Activated CD8-positive, alpha-beta memory T cell treated with anti-CD3 and anti-CD28 coated beads for 1 hour (primary cell): ENCODE results near the gene TCF7L1.
"Not testable (repeated sequence)": the region's sequence is repeated elsewhere in the genome, so short reads cannot be mapped to it uniquely, and the experiment has no call there.

Source experiments
- DNase-seq, 2 donors: peaks; one replicate each; pipeline ENCODE4 v3.0.0-alpha.2; 2020; ENCODE audit warnings: low read depth in 1 of 2; ENCODE audit errors: extremely low read depth in 1 of 2

The TCF7L1 gene

GRCh38 chr2:85341269-85342029 is 208.3 kb downstream of the TCF7L1 start:
- DNase-seq: no peak

GRCh38 chr2:85342156-85342555 is 209.0 kb downstream of the TCF7L1 start:
- no peak for DNase-seq

DNA sequence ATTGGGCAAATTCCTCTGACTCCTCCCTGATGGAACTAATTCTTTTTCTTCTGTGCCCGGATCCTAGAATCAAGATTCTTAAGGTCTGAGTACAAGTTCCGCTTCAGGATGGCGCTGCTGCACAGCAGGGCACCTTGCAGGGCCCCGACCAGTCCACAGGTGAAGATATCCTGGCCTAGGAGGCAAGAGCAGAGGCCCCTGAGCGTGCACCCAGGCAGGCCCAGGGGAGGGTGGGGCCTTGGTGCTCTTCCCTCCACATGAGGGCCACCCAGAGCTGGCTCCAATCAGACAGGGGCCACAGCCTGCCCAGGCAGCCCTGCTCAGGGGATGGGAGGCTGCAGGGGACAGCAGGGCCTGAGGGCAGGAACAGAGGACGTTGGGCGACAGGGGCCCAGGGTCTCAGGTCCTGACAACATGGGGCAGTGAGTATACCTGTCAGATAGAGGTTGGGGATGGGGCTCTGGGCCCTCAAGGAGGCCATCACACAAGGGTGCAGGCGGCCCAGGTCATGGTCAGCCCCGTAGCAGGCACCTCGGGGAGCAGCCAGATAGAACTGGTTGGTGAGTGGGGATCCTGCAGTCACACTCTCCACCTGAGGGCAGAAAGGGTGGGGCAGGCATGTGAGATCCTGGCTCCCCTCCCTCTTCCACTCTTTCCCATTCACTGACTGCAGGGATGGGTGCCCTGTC is 210.2 kb downstream of the TCF7L1 start:
- DNase-seq: not testable (repeated sequence)

DNA sequence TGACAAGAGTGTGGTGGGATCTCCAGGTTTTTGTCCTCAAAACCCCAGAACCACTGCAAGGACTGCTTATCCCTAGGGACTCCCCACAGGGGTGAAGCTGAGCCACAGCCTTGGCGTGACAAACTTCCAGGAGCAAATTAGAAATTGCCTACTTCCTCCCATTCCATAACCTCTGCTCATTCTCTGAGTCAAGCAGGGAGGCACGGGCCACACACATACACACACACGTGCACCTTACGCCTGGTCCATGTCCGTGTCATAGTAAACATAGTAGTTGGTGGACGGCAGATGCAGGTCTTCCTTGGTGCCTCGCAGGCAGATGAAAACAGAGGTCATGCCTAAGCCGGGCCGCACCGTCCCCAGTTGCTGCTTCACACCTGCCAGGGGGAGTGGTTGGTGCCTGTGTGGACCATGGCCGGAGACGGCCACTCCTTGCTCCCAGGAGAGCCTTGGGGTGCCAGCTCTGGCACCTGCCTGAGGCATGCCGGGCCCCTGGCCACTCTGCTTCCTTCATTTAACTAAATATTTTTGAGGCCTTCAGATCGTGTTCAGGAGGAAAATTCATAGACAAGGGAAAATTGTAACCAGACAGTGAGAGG is 211.3 kb downstream of the TCF7L1 start:
- no peak for DNase-seq

GRCh38 chr2:85347599-85347998 is 214.4 kb downstream of the TCF7L1 start:
- no peak for DNase-seq

- peak in 1 of 2 donors; percentile 1 for DNase-seq
Observed at GRCh38 chr2:85353876-85354285, 220.7 kb downstream of the TCF7L1 start.

DNA sequence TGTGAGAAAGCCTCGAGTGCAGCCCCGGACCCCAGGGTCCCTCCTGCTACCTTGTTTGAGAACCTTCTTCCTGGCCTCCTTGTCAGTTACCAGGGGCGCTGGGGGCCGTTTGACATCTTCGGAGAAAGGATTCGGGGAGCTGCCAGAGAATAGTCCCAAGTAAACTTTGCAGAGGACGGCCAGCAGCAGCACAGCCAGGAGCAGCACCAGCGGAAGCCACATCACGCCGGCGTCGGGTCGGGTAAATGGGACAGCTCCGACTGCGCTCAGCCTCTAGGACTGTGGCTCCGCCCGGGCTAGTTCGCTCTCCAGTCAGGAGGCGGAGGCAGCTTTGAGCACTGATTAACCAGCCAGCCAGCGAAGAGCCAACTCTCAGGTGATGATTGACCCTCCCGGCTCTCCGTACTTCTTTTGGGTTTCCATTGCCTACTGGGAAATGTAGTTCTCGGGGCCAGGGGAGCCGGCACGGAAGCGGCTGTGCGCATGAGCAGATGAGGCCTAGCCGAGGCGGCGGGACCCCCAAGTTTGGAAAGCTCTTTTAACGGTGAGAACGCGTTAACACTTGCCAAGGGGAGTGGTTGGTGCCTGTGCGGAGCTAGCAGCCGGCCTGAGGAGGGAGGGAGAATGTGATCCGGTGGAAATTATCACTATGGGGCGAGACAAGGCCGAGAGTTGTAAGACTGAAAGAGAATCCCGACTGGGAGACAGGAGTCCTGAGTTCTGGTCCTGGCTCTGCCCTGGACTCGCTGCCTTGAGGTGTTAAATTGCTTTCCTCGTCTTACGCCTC is 221.3 kb downstream of the TCF7L1 start, which contains the start of the genes ELMOD3 and RETSAT:
ELMOD3 (plus strand) TSS at position 484 of the 787 bp plus-strand sequence. CDS start 2,430 bp downstream, outside the sequence.
RETSAT (minus strand) TSS at position 243 of the 787 bp plus-strand sequence; CDS start at position 222, 21 bp downstream.
- DNase-seq: peak; percentile 88 to 97

DNA sequence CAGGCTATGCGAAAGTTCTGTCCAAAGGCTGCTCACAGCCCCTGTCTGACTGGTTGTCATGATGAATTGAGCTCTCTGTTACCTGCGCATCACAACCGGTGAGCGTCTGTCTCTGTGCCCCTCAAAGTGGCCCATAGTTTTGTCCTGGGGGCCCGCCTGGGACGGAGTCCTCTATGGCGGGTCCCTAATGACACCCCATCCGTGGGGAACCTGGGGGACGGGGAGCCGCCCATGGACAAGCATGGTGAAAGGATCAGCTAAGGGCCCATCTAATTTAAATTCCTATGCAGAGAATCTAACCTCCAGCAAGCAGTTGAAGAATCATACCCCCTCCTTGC is 221.8 kb downstream of the TCF7L1 start:
- no peak for DNase-seq

DNA sequence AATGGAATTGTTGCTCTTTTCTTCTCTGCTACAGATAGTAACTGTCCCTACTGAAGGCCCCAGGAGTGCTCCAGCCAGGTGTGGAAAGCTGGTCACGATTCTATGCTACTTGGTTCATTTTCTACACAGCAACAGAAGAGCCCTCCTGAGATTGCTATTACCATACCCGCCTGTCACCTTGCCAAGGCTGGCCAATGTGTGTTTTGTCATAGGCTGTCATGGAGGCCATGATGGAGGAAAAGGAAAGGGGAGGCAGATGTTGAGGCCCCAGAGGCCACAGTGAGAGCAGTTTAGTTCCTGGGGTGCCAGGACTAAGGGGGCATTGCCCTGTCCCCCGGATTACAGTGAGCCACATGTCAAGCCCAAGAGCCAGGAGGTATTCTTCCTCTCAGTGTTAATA is 222.3 kb downstream of the TCF7L1 start:
- no peak for DNase-seq

DNA sequence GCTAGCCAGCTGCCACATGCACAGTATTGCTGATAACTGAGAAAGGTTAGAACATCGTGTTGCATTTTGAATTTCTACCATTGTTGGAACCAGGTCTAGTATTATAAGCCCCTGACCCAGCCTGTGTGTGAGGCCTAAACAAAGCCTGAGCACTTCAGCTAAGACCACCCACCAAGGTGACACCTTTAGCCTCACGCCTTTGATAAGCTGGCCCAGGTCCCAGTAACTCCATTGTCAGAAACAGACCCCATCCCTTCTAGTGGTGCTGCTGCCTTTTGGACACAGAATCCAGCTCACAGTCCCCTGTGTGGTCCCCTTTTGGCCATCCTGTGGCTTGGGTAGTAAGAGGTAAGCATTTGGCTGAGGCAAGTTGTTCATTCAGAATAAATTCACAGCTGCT is 223.0 kb downstream of the TCF7L1 start:
- no peak for DNase-seq

GRCh38 chr2:85357736-85358135 is 224.5 kb downstream of the TCF7L1 start:
- no peak for DNase-seq
